Suprapubic skin (tissue), 4 donors: Measurements from ENCODE around the gene TCF7L2.

Source experiments
- CTCF ChIP-seq, 2 donors: fragments of 200-600 bp in 1 of 2; fragments of 450-650 bp in 1 of 2; sonication (generic) in 1 of 2; IDR thresholded peaks; one replicate each; pipeline ENCODE4 v1.5.1; 2016 to 2019; ENCODE audit warnings: antibody characterized with exemption in 2 of 2, mild to moderate bottlenecking in 1 of 2, moderate library complexity in 1 of 2
- EP300 ChIP-seq: sonication (generic); formaldehyde crosslinking; IDR thresholded peaks from one replicate; pipeline ENCODE4 v1.6.1; 2017; ENCODE audit warnings: antibody characterized with exemption
- POLR2A ChIP-seq, 2 donors: fragments of 450-650 bp; IDR thresholded peaks; one replicate each; pipeline ENCODE4 v1.6.1; 2017; ENCODE audit warnings: antibody characterized with exemption in 2 of 2, mild to moderate bottlenecking in 2 of 2, moderate library complexity in 2 of 2
- POLR2AphosphoS5 ChIP-seq, 3 donors: sonication (generic); formaldehyde crosslinking; IDR thresholded peaks; one replicate each; pipeline ENCODE4 v1.6.1; 2017; ENCODE audit warnings: antibody characterized with exemption in 3 of 3

GRCh38 chr10:113080061-113080924 is 130.2 kb downstream of the TCF7L2 start:
- TF ChIP-seq CTCF (IDR thresholded peaks at IDR 0.05) (no peak), POLR2AphosphoS5 (IDR thresholded peaks at IDR 0.05) (no peak), POLR2A (IDR thresholded peaks at IDR 0.05) (no peak), EP300 (no peak)
